ENCODE measurements around the gene ZNF763.
"Not testable (repeated sequence)": the region's sequence is repeated elsewhere in the genome, so short reads cannot be mapped to it uniquely, and the experiment has no call there.

The ZNF763 gene

GRCh38 chr19:11964858-11965645 is at the start of gene ZNF763:
TSS of gene ZNF763 (plus strand) at chr19:11965040. CDS start at chr19:11965209, 169 bp downstream.
- peak; percentile 41 for DNase-seq (ENCODE audit: low read depth)

- no peak for DNase-seq (ENCODE audit: low read depth)
These were observed 42.9 kb upstream of the ZNF763 start for GRCh38 chr19:11921852-11922495.

- peak; percentile 62 for DNase-seq (ENCODE audit: low read depth)
These were observed 39.8 kb upstream of the ZNF763 start, which contains the start of gene ZNF700 for GRCh38 chr19:11924886-11925650. TSS of gene ZNF700 (plus strand) at chr19:11925107. CDS start at chr19:11925211, 104 bp downstream.

- DNase-seq (ENCODE audit: low read depth): not testable (repeated sequence)
These were observed 39.1 kb upstream of the ZNF763 start for GRCh38 chr19:11925651-11926187.

GRCh38 chr19:11927227-11927626 is 37.6 kb upstream of the ZNF763 start:
- no peak for DNase-seq (ENCODE audit: low read depth)

- DNase-seq (ENCODE audit: low read depth): peak; percentile 15
These were observed 33.8 kb upstream of the ZNF763 start for GRCh38 chr19:11931051-11931450.

GRCh38 chr19:11931513-11931912 is 33.3 kb upstream of the ZNF763 start:
- no peak for DNase-seq (ENCODE audit: low read depth)

- not testable (repeated sequence) for DNase-seq (ENCODE audit: low read depth)
These were observed 29.0 kb upstream of the ZNF763 start for GRCh38 chr19:11935829-11936228.

GRCh38 chr19:11938383-11938782 is 26.5 kb upstream of the ZNF763 start:
- not testable (repeated sequence) for DNase-seq (ENCODE audit: low read depth)

GRCh38 chr19:11941361-11941887 is 23.4 kb upstream of the ZNF763 start:
- not testable (repeated sequence) for DNase-seq (ENCODE audit: low read depth)

- DNase-seq (ENCODE audit: low read depth): no peak
These were observed 22.6 kb upstream of the ZNF763 start for GRCh38 chr19:11942008-11942842.

- no peak for DNase-seq (ENCODE audit: low read depth)
These were observed 22.1 kb upstream of the ZNF763 start for GRCh38 chr19:11942843-11943108.

GRCh38 chr19:11944656-11945055 is 20.2 kb upstream of the ZNF763 start:
- no peak for DNase-seq (ENCODE audit: low read depth)

GRCh38 chr19:11948646-11949045 is 16.2 kb upstream of the ZNF763 start:
- DNase-seq (ENCODE audit: low read depth): no peak

GRCh38 chr19:11949201-11949600 is 15.6 kb upstream of the ZNF763 start:
- DNase-seq (ENCODE audit: low read depth): no peak

GRCh38 chr19:11949614-11950080 is 15.2 kb upstream of the ZNF763 start:
- DNase-seq (ENCODE audit: low read depth): not testable (repeated sequence)

- DNase-seq (ENCODE audit: low read depth): no peak
These were observed 14.5 kb upstream of the ZNF763 start for GRCh38 chr19:11950312-11950711.

GRCh38 chr19:11963566-11964355 is 1.1 kb upstream of the ZNF763 start:
- no peak for DNase-seq (ENCODE audit: low read depth)

GRCh38 chr19:11964496-11964857 is 363 bp upstream of the ZNF763 start:
- no peak for DNase-seq (ENCODE audit: low read depth)

GRCh38 chr19:11970174-11970573 is 5.3 kb downstream of the ZNF763 start:
- no peak for DNase-seq (ENCODE audit: low read depth)

All from non-pigmented ciliary epithelial cell (primary cell).